Measurements from ENCODE around the gene CALU.

DNA sequence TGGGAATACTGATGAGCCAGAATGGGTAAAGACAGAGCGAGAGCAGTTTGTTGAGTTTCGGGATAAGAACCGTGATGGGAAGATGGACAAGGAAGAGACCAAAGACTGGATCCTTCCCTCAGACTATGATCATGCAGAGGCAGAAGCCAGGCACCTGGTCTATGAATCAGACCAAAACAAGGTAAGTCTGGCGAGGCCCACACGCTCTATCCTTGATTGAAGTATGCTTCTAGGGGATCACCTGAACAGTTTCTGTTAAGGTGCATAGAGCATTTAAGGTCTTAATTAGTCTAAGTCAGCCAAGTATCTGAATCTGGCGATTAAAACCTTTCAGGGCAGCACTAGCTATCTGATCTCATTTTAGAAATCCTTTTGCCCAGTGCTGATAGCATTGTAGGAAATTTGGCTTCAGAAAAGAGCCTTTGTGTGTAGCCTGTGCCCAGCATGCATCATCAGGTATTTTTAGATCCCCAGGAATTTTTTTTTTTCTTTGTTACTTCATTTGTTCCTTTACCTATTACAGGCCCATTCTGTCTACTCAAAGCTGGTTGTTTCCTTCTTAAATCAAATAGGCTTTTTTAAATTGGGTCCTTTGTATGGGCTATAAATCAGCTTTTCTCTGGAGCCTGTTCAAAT is 28.4 kb downstream of the CALU start:
- TF ChIP-seq, protein P1, sequence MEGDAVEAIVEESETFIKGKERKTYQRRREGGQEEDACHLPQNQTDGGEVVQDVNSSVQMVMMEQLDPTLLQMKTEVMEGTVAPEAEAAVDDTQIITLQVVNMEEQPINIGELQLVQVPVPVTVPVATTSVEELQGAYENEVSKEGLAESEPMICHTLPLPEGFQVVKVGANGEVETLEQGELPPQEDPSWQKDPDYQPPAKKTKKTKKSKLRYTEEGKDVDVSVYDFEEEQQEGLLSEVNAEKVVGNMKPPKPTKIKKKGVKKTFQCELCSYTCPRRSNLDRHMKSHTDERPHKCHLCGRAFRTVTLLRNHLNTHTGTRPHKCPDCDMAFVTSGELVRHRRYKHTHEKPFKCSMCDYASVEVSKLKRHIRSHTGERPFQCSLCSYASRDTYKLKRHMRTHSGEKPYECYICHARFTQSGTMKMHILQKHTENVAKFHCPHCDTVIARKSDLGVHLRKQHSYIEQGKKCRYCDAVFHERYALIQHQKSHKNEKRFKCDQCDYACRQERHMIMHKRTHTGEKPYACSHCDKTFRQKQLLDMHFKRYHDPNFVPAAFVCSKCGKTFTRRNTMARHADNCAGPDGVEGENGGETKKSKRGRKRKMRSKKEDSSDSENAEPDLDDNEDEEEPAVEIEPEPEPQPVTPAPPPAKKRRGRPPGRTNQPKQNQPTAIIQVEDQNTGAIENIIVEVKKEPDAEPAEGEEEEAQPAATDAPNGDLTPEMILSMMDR (IDR thresholded peaks at IDR 0.05): no peak
- no peak for TF ChIP-seq POLR2A (IDR thresholded peaks at IDR 0.05)

Measured in suprapubic skin (tissue), 3 donors.